H9 (cell line): ENCODE data around the gene CCNYL1. TPM values are rescaled to one million over a fixed set of nuclear protein-coding genes. Genes with fewer than 3 reads are reported as not detected.
"Not testable (repeated sequence)": the region's sequence is repeated elsewhere in the genome, so short reads cannot be mapped to it uniquely, and the experiment has no call there.

Experiments used
- DNase-seq: peaks from one replicate; pipeline ENCODE4 v3.0.0-alpha.2; 2017
- H2AFZ ChIP-seq: one replicate; pipeline ENCODE4 v1.6.1; 2013; ENCODE audit warnings: mild to moderate bottlenecking, low read length, control low read depth, moderate library complexity
- H2AK5ac ChIP-seq: 2 replicates; pipeline ENCODE4 v1.6.1; 2013; ENCODE audit warnings: low read length, control low read depth, mixed read lengths; ENCODE audit not compliant: insufficient read length
- H2BK120ac ChIP-seq: one replicate; pipeline ENCODE4 v1.6.1; 2013; ENCODE audit warnings: low read depth, mild to moderate bottlenecking, low read length, control low read depth, inconsistent platforms; ENCODE audit not compliant: poor library complexity, severe bottlenecking
- H2BK12ac ChIP-seq: 2 replicates; pipeline ENCODE4 v1.6.1; 2013; ENCODE audit warnings: low read length, control low read depth, mixed read lengths, low read depth; ENCODE audit not compliant: insufficient read length
- H2BK15ac ChIP-seq: 2 replicates; pipeline ENCODE4 v1.6.1; 2013; ENCODE audit warnings: low read depth, low read length, control low read depth
- H2BK20ac ChIP-seq: one replicate; pipeline ENCODE4 v1.6.1; 2013; ENCODE audit warnings: low read depth, mild to moderate bottlenecking, low read length, control low read depth, inconsistent platforms; ENCODE audit not compliant: poor library complexity, severe bottlenecking
- H2BK5ac ChIP-seq: 2 replicates; pipeline ENCODE4 v1.6.1; 2013; ENCODE audit warnings: low read length, control low read depth, mixed read lengths; ENCODE audit not compliant: insufficient read length
- H3K14ac ChIP-seq: 2 replicates; pipeline ENCODE4 v1.6.1; 2013; ENCODE audit warnings: low read length, control low read depth; ENCODE audit not compliant: insufficient read depth
- H3K18ac ChIP-seq: 2 replicates; pipeline ENCODE4 v1.6.1; 2013; ENCODE audit warnings: low read depth, mild to moderate bottlenecking, mixed read lengths, low read length, control low read depth; ENCODE audit not compliant: insufficient read length
- H3K23ac ChIP-seq: 2 replicates; pipeline ENCODE4 v1.6.1; 2013; ENCODE audit warnings: low read length, control low read depth, mixed read lengths, low read depth; ENCODE audit not compliant: insufficient read length
- H3K23me2 ChIP-seq: 2 replicates; pipeline ENCODE4 v1.6.1; 2013; ENCODE audit warnings: low read depth, mild to moderate bottlenecking, mixed read lengths, low read length, control low read depth; ENCODE audit not compliant: insufficient read length, poor library complexity, severe bottlenecking
- H3K27ac ChIP-seq: 2 replicates; pipeline ENCODE4 v1.5.1; 2013; ENCODE audit warnings: low read length, control low read depth, mixed read lengths, low read depth; ENCODE audit not compliant: insufficient read length
- H3K27me3 ChIP-seq: 2 replicates; pipeline ENCODE4 v1.6.1; 2013; ENCODE audit warnings: low read length, control low read depth, inconsistent platforms; ENCODE audit not compliant: insufficient read depth
- H3K4ac ChIP-seq: 2 replicates; pipeline ENCODE4 v1.6.1; 2013; ENCODE audit warnings: low read depth, mild to moderate bottlenecking, control low read depth, inconsistent platforms, low read length, moderate library complexity
- H3K4me1 ChIP-seq: 2 replicates; pipeline ENCODE4 v1.6.1; 2013; ENCODE audit warnings: low read length, control low read depth, inconsistent platforms; ENCODE audit not compliant: insufficient read depth
- H3K4me2 ChIP-seq: 2 replicates; pipeline ENCODE4 v1.6.1; 2013; ENCODE audit warnings: low read length, control low read depth, mixed read lengths; ENCODE audit not compliant: insufficient read length, insufficient read depth
- H3K56ac ChIP-seq: 2 replicates; pipeline ENCODE4 v1.6.1; 2013; ENCODE audit warnings: low read depth, mild to moderate bottlenecking, mixed read lengths, low read length, control low read depth; ENCODE audit not compliant: insufficient read length
- H3K79me1 ChIP-seq: 2 replicates; pipeline ENCODE4 v1.6.1; 2013; ENCODE audit warnings: low read depth, mild to moderate bottlenecking, moderate library complexity, low read length, control low read depth, inconsistent platforms; ENCODE audit not compliant: insufficient read depth, poor library complexity, severe bottlenecking
- H3K79me2 ChIP-seq: 2 replicates; pipeline ENCODE4 v1.6.1; 2013; ENCODE audit warnings: low read length, control low read depth, inconsistent platforms; ENCODE audit not compliant: insufficient read depth
- H3K9ac ChIP-seq: 2 replicates; pipeline ENCODE4 v1.6.1; 2013; ENCODE audit warnings: low read length, control low read depth, mixed read lengths; ENCODE audit not compliant: insufficient read length; ENCODE audit errors: extremely low read depth
- H3K9me3 ChIP-seq: one replicate; pipeline ENCODE4 v1.6.1; 2013; ENCODE audit warnings: low read depth, low read length, inconsistent platforms; ENCODE audit not compliant: control insufficient read depth
- H3T11ph ChIP-seq: one replicate; pipeline ENCODE4 v1.6.1; 2013; ENCODE audit warnings: mild to moderate bottlenecking, low read length, control low read depth, inconsistent platforms
- H4K20me1 ChIP-seq: one replicate; pipeline ENCODE4 v1.6.1; 2013; ENCODE audit not compliant: control insufficient read depth, insufficient read length, insufficient read depth
- H4K5ac ChIP-seq: 2 replicates; pipeline ENCODE4 v1.6.1; 2013; ENCODE audit warnings: low read depth, mild to moderate bottlenecking, mixed read lengths, low read length, control low read depth; ENCODE audit not compliant: insufficient read length
- H4K8ac ChIP-seq: replicated peaks from 2 replicates; pipeline ENCODE4 v1.6.1; 2013; ENCODE audit warnings: low read length, control low read depth, mixed read lengths, low read depth; ENCODE audit not compliant: insufficient read length
- H4K91ac ChIP-seq: 2 replicates; pipeline ENCODE4 v1.6.1; 2013; ENCODE audit warnings: low read depth, mild to moderate bottlenecking, moderate library complexity, mixed read lengths, low read length, control low read depth; ENCODE audit not compliant: insufficient read length
- H3K27ac Mint-ChIP-seq, 3 experiments: 2 replicates in 2 of 3; 3 replicates in 1 of 3; pipeline ENCODE4 v1.8.0; 2020 to 2021; ENCODE audit warnings: mixed read lengths in 3 of 3, mild to moderate bottlenecking in 1 of 3, moderate library complexity in 1 of 3
- H3K27me3 Mint-ChIP-seq: 2 replicates; pipeline ENCODE4 v1.8.0; 2021; ENCODE audit warnings: low read depth, mild to moderate bottlenecking, moderate library complexity, mixed read lengths
- H3K36me3 Mint-ChIP-seq, 3 experiments: 2 replicates in 2 of 3; 3 replicates in 1 of 3; pipeline ENCODE4 v1.8.0; 2020 to 2021; ENCODE audit warnings: low read depth in 3 of 3, mixed read lengths in 3 of 3; ENCODE audit not compliant: insufficient read depth in 1 of 3
- H3K4me1 Mint-ChIP-seq, 2 experiments: 2 replicates each; pipeline ENCODE4 v1.8.0; 2020; ENCODE audit warnings: mixed read lengths in 2 of 2
- H3K4me3 Mint-ChIP-seq, 2 experiments: 2 replicates in 1 of 2; 3 replicates in 1 of 2; pipeline ENCODE4 v1.8.0; 2020 to 2021; ENCODE audit warnings: mild to moderate bottlenecking in 2 of 2, mixed read lengths in 2 of 2, moderate library complexity in 1 of 2
- H3K9me3 Mint-ChIP-seq, 2 experiments: 2 replicates in 1 of 2; 3 replicates in 1 of 2; pipeline ENCODE4 v1.8.0; 2020; ENCODE audit warnings: mild to moderate bottlenecking in 2 of 2, mixed read lengths in 2 of 2, moderate library complexity in 1 of 2
- CTCF ChIP-seq: fragments of 200-600 bp; sonication (generic); conservative IDR thresholded peaks from 3 replicates; pipeline ENCODE4 v1.8.0; 2021; ENCODE audit warnings: antibody characterized with exemption, mild to moderate bottlenecking
- WGBS: extraction: QIAGEN DNeasy Blood & Tissue Kit; methylation state at CpG from one replicate; pipeline ENCODE4 v1.1.7; 2013; ENCODE audit warnings: missing lambda C conversion rate, low lambda C conversion rate, mixed read lengths; ENCODE audit not compliant: insufficient read length; ENCODE audit errors: extremely low coverage; 5-methylcytosine and 5-hydroxymethylcytosine counted together
- total RNA-seq: library from RNA; stranded (reverse); gene quantifications from 2 replicates; pipeline ENCODE4 v1.2.1, GENCODE V29; 2021

Gene CCNYL1
- total RNA-seq, 1 experiment from 2014 or later, result 27.0 TPM

GRCh38 chr2:207734636-207735512, 23.4 kb downstream of the CCNYL1 start:
- Histone ChIP-seq H2BK5ac (no peak overlapping the region), H3K14ac (no peak overlapping the region), H3K79me1 (no peaks in the 10 kb centered on the region), H3K79me2 (no peaks in the 10 kb centered on the region), H4K20me1 (no peaks in the 10 kb centered on the region), H3T11ph (no peak overlapping the region), H3K4me2 (no peak overlapping the region), H2AK5ac (no peak overlapping the region), H4K8ac (no peak overlapping the region), H2BK120ac (no peak overlapping the region), H3K18ac (no peak overlapping the region), H2BK20ac (no peak overlapping the region), H3K9me3 (no peaks in the 10 kb centered on the region), H4K91ac (no peak overlapping the region), H2BK15ac (no peak overlapping the region), H3K27ac (no peak overlapping the region), H3K9ac (no peak overlapping the region), H3K56ac (no peak overlapping the region), H3K27me3 (no peaks in the 10 kb centered on the region), H3K4me1 (no peaks in the 10 kb centered on the region), H3K23ac (no peak overlapping the region), H2BK12ac (no peak overlapping the region), H4K5ac (no peak overlapping the region), H3K23me2 (no peaks in the 10 kb centered on the region), H3K4ac (no peak overlapping the region), H2AFZ (no peak overlapping the region)
- DNase-seq, result no peak
- H3K9me3 Mint-ChIP-seq, result no peaks in the 10 kb centered on the region
- H3K36me3 Mint-ChIP-seq, result peaks cover 13 to 30% (median 30%) of the 10 kb centered on the region in 3 experiments; a peak in 6 of 7 replicates
- WGBS, result no CpG with 5 or more reads among the region's 4 CpGs
- H3K27ac Mint-ChIP-seq, result no peak overlapping the region; a peak in 1 of 7 replicates
- no peaks in the 10 kb centered on the region for H3K4me1 Mint-ChIP-seq
- H3K27me3 Mint-ChIP-seq, result no peaks in the 10 kb centered on the region
- no peak for TF ChIP-seq CTCF
- no peak overlapping the region for H3K4me3 Mint-ChIP-seq

GRCh38 chr2:207735513-207735859, 24.0 kb downstream of the CCNYL1 start:
- not testable (repeated sequence) for H3T11ph ChIP-seq, H3K27me3 Mint-ChIP-seq, H3K4ac ChIP-seq, H3K27me3 ChIP-seq, H4K91ac ChIP-seq, DNase-seq, H2BK20ac ChIP-seq, H3K79me2 ChIP-seq, H2BK5ac ChIP-seq, H3K9me3 Mint-ChIP-seq, H2AK5ac ChIP-seq, H3K14ac ChIP-seq, H2BK12ac ChIP-seq, H3K27ac ChIP-seq, H2BK15ac ChIP-seq, H3K18ac ChIP-seq, H4K20me1 ChIP-seq, H3K4me1 Mint-ChIP-seq, H3K4me1 ChIP-seq, H2BK120ac ChIP-seq, H3K56ac ChIP-seq, H4K5ac ChIP-seq, H3K9me3 ChIP-seq, H3K4me3 Mint-ChIP-seq, H3K79me1 ChIP-seq, H3K23me2 ChIP-seq, H4K8ac ChIP-seq, H2AFZ ChIP-seq, H3K4me2 ChIP-seq, H3K23ac ChIP-seq, H3K9ac ChIP-seq
- WGBS, result no CpG with 5 or more reads among the region's 9 CpGs
- Mint-ChIP-seq H3K36me3 (peaks cover 13 to 28% (median 28%) of the 10 kb centered on the region in 3 experiments; a peak in 6 of 7 replicates), H3K27ac (peak overlapping the region in 1 of 3 experiments; percentile 52; a peak in 2 of 7 replicates)
